Upper lobe of left lung (tissue), 4 donors: ENCODE data around the gene FBXO11.

Experiments used
- EP300 ChIP-seq, 4 donors: sonication (generic); formaldehyde crosslinking; IDR thresholded peaks; one replicate each; pipeline ENCODE4 v1.5.1; 2017; ENCODE audit warnings: antibody characterized with exemption in 4 of 4, control low read depth in 2 of 4
- TF ChIP-seq, protein P1 (sequence below), 6 experiments: fragments of 450-650 bp in 4 of 6; fragments of 200-600 bp in 2 of 6; sonication (generic) in 2 of 6; IDR thresholded peaks; one replicate each; pipeline ENCODE4 v1.5.1; 2016 to 2019; ENCODE audit warnings: antibody characterized with exemption in 6 of 6

DNA sequence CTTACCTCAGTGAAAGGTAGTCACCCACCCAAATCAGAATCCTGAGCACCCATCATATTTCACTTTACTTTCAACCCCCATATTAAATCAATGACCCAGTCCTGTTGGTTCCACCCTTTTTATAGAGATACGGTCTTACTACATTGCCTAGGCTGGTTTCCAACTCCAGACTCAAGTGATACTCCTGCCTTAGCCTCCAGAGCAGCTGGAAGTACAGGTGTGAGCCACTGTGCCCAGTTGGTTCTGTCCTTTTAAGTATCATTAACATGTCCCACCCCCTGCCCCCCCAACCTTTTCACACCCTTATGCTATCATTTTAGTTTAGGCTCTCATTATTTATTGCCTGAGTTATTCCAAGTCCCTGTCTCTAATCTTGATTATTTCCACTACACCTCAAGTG lies 94.6 kb downstream of the FBXO11 start:
- TF ChIP-seq, protein P1, sequence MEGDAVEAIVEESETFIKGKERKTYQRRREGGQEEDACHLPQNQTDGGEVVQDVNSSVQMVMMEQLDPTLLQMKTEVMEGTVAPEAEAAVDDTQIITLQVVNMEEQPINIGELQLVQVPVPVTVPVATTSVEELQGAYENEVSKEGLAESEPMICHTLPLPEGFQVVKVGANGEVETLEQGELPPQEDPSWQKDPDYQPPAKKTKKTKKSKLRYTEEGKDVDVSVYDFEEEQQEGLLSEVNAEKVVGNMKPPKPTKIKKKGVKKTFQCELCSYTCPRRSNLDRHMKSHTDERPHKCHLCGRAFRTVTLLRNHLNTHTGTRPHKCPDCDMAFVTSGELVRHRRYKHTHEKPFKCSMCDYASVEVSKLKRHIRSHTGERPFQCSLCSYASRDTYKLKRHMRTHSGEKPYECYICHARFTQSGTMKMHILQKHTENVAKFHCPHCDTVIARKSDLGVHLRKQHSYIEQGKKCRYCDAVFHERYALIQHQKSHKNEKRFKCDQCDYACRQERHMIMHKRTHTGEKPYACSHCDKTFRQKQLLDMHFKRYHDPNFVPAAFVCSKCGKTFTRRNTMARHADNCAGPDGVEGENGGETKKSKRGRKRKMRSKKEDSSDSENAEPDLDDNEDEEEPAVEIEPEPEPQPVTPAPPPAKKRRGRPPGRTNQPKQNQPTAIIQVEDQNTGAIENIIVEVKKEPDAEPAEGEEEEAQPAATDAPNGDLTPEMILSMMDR (IDR thresholded peaks at IDR 0.05): no peak
- TF ChIP-seq EP300 (IDR thresholded peaks at IDR 0.05): no peak
